Measurements from ENCODE around the gene EGFR. TPM values are rescaled to one million over a fixed set of nuclear protein-coding genes. Genes with fewer than 3 reads are reported as not detected.

The EGFR gene
- total and polyA plus RNA-seq, 2 donors (not counting 3 experiments of a cell fraction or from before 2014, with no cell fraction given): 1.5 to 4.1 TPM

- dilution Hi-C loops (cut with MboI; ENCODE audit: extremely low pct_ligation_motif_present, low sequenced_read_pairs): no loop called here
- Histone ChIP-seq H3K27me3 (ENCODE audit: control insufficient read depth in 2 of 2, insufficient read depth in 2 of 2, low read length in 2 of 2) (peaks cover 18 to 36% of the 10 kb centered on the region in 2 experiments), H3K4me2 (ENCODE audit: insufficient read depth, low read length) (no peak overlapping the region), H3K9me1 (replicated peaks; ENCODE audit: control insufficient read depth, extremely low read depth, insufficient read depth, low read length) (no peaks in the 10 kb centered on the region), H3K27ac (ENCODE audit: insufficient read depth, low read depth, low read length) (no peak overlapping the region), H2AFZ (ENCODE audit: low read depth, low read length) (no peak overlapping the region), H4K20me1 (replicated peaks; ENCODE audit: control insufficient read depth, extremely low read depth, insufficient read depth, low read length) (no peaks in the 10 kb centered on the region), H3K9me3 (replicated peaks; ENCODE audit: control insufficient read depth, insufficient read depth, low read length) (no peaks in the 10 kb centered on the region), H3K4me3 (replicated peaks in 1 of 3; ENCODE audit: insufficient read depth in 1 of 3, low read depth in 1 of 3, low read length in 3 of 3) (no peak overlapping the region), H3K79me2 (ENCODE audit: control insufficient read depth, insufficient read depth, low read length) (no peaks in the 10 kb centered on the region), H3K36me3 (ENCODE audit: control insufficient read depth in 2 of 2, extremely low read depth in 1 of 2, insufficient read depth in 2 of 2, low read length in 2 of 2) (no peaks in the 10 kb centered on the region), H3K4me1 (ENCODE audit: control insufficient read depth, extremely low read depth, insufficient read depth, low read length) (no peaks in the 10 kb centered on the region), H3K9ac (replicated peaks; ENCODE audit: extremely low read depth, insufficient read depth, low read length) (no peak overlapping the region)
- no peak for TF ChIP-seq CTCF (IDR thresholded peaks at IDR 0.05; ENCODE audit: extremely low read depth in 1 of 2, insufficient read depth in 1 of 2, low read depth in 1 of 2, low read length in 2 of 2)
- no peak for TF ChIP-seq EZH2 (IDR thresholded peaks at IDR 0.05; ENCODE audit: borderline replicate concordance, low read depth, low read length, severe bottlenecking)
- no peak for TF ChIP-seq MAX (IDR thresholded peaks at IDR 0.05; ENCODE audit: insufficient read depth, insufficient read length)
- no peak for TF ChIP-seq FOS (IDR thresholded peaks at IDR 0.05; ENCODE audit: borderline replicate concordance, insufficient read depth, low read length)
- no peak for TF ChIP-seq MYC (IDR thresholded peaks at IDR 0.05; ENCODE audit: low read depth, low read length)
- TF ChIP-seq GATA2 (IDR thresholded peaks at IDR 0.05; ENCODE audit: insufficient read depth, insufficient read length, low read depth, low read length): no peak
- no peak for TF ChIP-seq POLR2AphosphoS5 (IDR thresholded peaks at IDR 0.05; ENCODE audit: insufficient read depth, low read depth, low read length)
- TF ChIP-seq JUN (IDR thresholded peaks at IDR 0.05; ENCODE audit: borderline replicate concordance, insufficient read depth, insufficient read length, low read depth): no peak
- no peak for TF ChIP-seq POLR2A (IDR thresholded peaks at IDR 0.05; ENCODE audit: low read depth, low read length)
- DNase-seq (ENCODE audit: low read depth, low spot score) (no peak), FAIRE-seq (no peak)
- CTCF ChIA-PET: interaction anchor here (0.7 to 3.0 kb wide), 2 partner anchors 10 to 251 kb away, joined by 3 to 12 read pairs; no protein-coding TSS in a partner anchor
- no TSS peak for BruUV-seq (replicated peaks)
- intact Hi-C loops (cut with micrococcal nuclease): no loop called here
- POLR2A ChIA-PET: no interaction called here
Measured at GRCh38 chr7:55004579-55004978, 14.2 kb upstream of the EGFR start.

All from endothelial cell of umbilical vein (primary cell).